Aorta (tissue), 5 donors: ENCODE measurements around the gene RAB3A. TPM values are rescaled to one million over a fixed set of nuclear protein-coding genes. Genes with fewer than 3 reads are reported as not detected.

ENCODE experiments used
- ATAC-seq: fragments of 200-7000 bp; cut with Tn5 transposase; one replicate; pipeline ENCODE4 v1.9.1; 2022; ENCODE audit warnings: moderate library complexity; ENCODE audit not compliant: low FRiP score
- DNase-seq, 2 donors: peaks; one replicate each; pipeline ENCODE4 v3.0.0-alpha.2; 2020
- H3K27ac ChIP-seq, 2 donors: one replicate each; pipeline ENCODE4 v1.5.1; 2013; ENCODE audit warnings: low read length in 2 of 2, mild to moderate bottlenecking in 2 of 2, moderate library complexity in 2 of 2, control low read depth in 1 of 2, inconsistent platforms in 1 of 2, low read depth in 1 of 2
- H3K27me3 ChIP-seq, 2 donors: one replicate each; pipeline ENCODE4 v1.6.1; 2013; ENCODE audit warnings: control low read depth in 1 of 2, low read length in 1 of 2, mild to moderate bottlenecking in 1 of 2, moderate library complexity in 1 of 2; ENCODE audit not compliant: insufficient read depth in 2 of 2, control insufficient read depth in 1 of 2
- H3K36me3 ChIP-seq, 2 donors: one replicate each; pipeline ENCODE4 v1.6.1; 2013; ENCODE audit warnings: control low read depth in 1 of 2, low read length in 1 of 2, mild to moderate bottlenecking in 1 of 2; ENCODE audit not compliant: insufficient read depth in 2 of 2, control insufficient read depth in 1 of 2
- H3K4me1 ChIP-seq, 2 donors: one replicate each; pipeline ENCODE4 v1.6.1; 2013; ENCODE audit warnings: low read length in 2 of 2, control low read depth in 1 of 2, mild to moderate bottlenecking in 1 of 2, moderate library complexity in 1 of 2; ENCODE audit not compliant: insufficient read depth in 2 of 2, control insufficient read depth in 1 of 2
- H3K4me3 ChIP-seq, 2 donors: one replicate each; pipeline ENCODE4 v1.5.1; 2013; ENCODE audit warnings: low read length in 2 of 2, control low read depth in 1 of 2, mild to moderate bottlenecking in 1 of 2
- H3K9me3 ChIP-seq: one replicate; pipeline ENCODE4 v1.6.1; 2013; ENCODE audit warnings: mild to moderate bottlenecking, low read length; ENCODE audit not compliant: control insufficient read depth
- WGBS, 2 donors: extraction: QIAGEN DNeasy Blood & Tissue Kit; methylation state at CpG; one replicate each; pipeline ENCODE4 v1.1.7; 2013; 5-methylcytosine and 5-hydroxymethylcytosine counted together
- intact Hi-C, 2 donors: fragments of 100-400 bp; cut with DNase I; formaldehyde crosslinking; loops; one replicate each; pipeline versions ENCODE4 v1.14.2 to v1.15.0; 2022
- polyA plus RNA-seq, 2 donors: library from polyadenylated mRNA; stranded (reverse); fragments of 200-250 nt; gene quantifications; one replicate each; pipeline ENCODE4 v1.2.3, GENCODE V29; 2013
- total RNA-seq, 2 donors: library from RNA; stranded (reverse); fragmentation: NEBNext Ultra II Directional; extraction: Animal tissue kit (Norgen Biotek cat#: 25700); gene quantifications; one replicate each; pipeline ENCODE4 v1.2.1, GENCODE V29; 2021
- donor health status: healthy with polysubstance abuse.
- donor health status: Bipolar disorder and iron deficiency.
- donor health status: DM: no; HTN: no; CAD: no.
- donor health status: DM: no; HTN: no; CAD: no.
- donor health status: DM: yes; HTN: yes; CAD: no.

RAB3A gene
- total and polyA plus RNA-seq, 4 donors: 2.1 to 3.8 (median 3.0) TPM

- no peak for ATAC-seq
- Histone ChIP-seq H3K36me3 (no peaks in the 10 kb centered on the region), H3K4me1 (no peaks in the 10 kb centered on the region), H3K4me3 (no peak within 1 kb of the TSS), H3K27ac (no peak within 1 kb of the TSS), H3K9me3 (no peaks in the 10 kb centered on the region), H3K27me3 (no peaks in the 10 kb centered on the region)
- intact Hi-C loops: no loop called here
- WGBS, 2 donors: 6 to 8% methylated on average over 51 of the region's 51 CpGs
- peak in 1 of 2 donors; percentile 56 for DNase-seq
Observed at GRCh38 chr19:18225702-18226468, 22.0 kb upstream of the RAB3A start, which contains the start of gene PDE4C. Gene PDE4C, minus strand, starts transcription at chr19:18226438. Its CDS starts 23 bp downstream, at chr19:18226415.

GRCh38 chr19:18225355-18225701 lies 21.5 kb upstream of the RAB3A start:
- H3K4me1 ChIP-seq: no peaks in the 10 kb centered on the region
- H3K27me3 ChIP-seq: no peaks in the 10 kb centered on the region
- no peak overlapping the region for H3K4me3 ChIP-seq
- no peaks in the 10 kb centered on the region for H3K36me3 ChIP-seq
- H3K27ac ChIP-seq: no peak overlapping the region
- no peaks in the 10 kb centered on the region for H3K9me3 ChIP-seq
- DNase-seq: no peak
- no peak for ATAC-seq
- 12 to 17% methylated on average over 16 of the region's 16 CpGs for WGBS, 2 donors
- intact Hi-C loops: no loop called here

GRCh38 chr19:18224525-18225354 lies 20.9 kb upstream of the RAB3A start:
- Histone ChIP-seq H3K27ac (no peak overlapping the region), H3K4me3 (no peak overlapping the region), H3K36me3 (no peaks in the 10 kb centered on the region), H3K27me3 (no peaks in the 10 kb centered on the region), H3K4me1 (no peaks in the 10 kb centered on the region), H3K9me3 (no peaks in the 10 kb centered on the region)
- WGBS, 2 donors: 1% methylated on average over 76 to 81 of the region's 81 CpGs
- ATAC-seq (peak; percentile 99), DNase-seq (peak; percentile 99 to 100)
- intact Hi-C loops: no loop called here

- H3K27me3 ChIP-seq: no peaks in the 10 kb centered on the region
- intact Hi-C loops: no loop called here
Observed at GRCh38 chr19:18223860-18224524, 20.1 kb upstream of the RAB3A start.

GRCh38 chr19:18221815-18222725 lies 18.2 kb upstream of the RAB3A start:
- Histone ChIP-seq H3K4me3 (no peak overlapping the region), H3K36me3 (no peaks in the 10 kb centered on the region), H3K27ac (no peak overlapping the region), H3K4me1 (no peaks in the 10 kb centered on the region), H3K27me3 (no peaks in the 10 kb centered on the region), H3K9me3 (no peaks in the 10 kb centered on the region)
- intact Hi-C loops: no loop called here
- ATAC-seq (no peak), DNase-seq (no peak)
- WGBS, 2 donors: 87 to 89% methylated on average over 23 to 25 of the region's 25 CpGs

More at GRCh38 chr19:18223860-18224524, 20.1 kb upstream of the RAB3A start:
- H3K9me3 ChIP-seq: no peaks in the 10 kb centered on the region
- H3K4me1 ChIP-seq: no peaks in the 10 kb centered on the region
- H3K27ac ChIP-seq: no peak overlapping the region
- 6 to 8% methylated on average over 39 of the region's 39 CpGs for WGBS, 2 donors
- no peaks in the 10 kb centered on the region for H3K36me3 ChIP-seq
- no peak overlapping the region for H3K4me3 ChIP-seq
- DNase-seq (peak in 1 of 2 donors; percentile 83), ATAC-seq (no peak)

- H3K4me1 ChIP-seq: no peaks in the 10 kb centered on the region
- no peak overlapping the region for H3K4me3 ChIP-seq
- no peaks in the 10 kb centered on the region for H3K9me3 ChIP-seq
- intact Hi-C loops: no loop called here
- ATAC-seq (no peak), DNase-seq (no peak)
- H3K27me3 ChIP-seq: no peaks in the 10 kb centered on the region
- H3K27ac ChIP-seq: no peak overlapping the region
- no peaks in the 10 kb centered on the region for H3K36me3 ChIP-seq
- WGBS, 2 donors: 8 to 9% methylated on average over 22 to 33 of the region's 33 CpGs
Observed at GRCh38 chr19:18220632-18221275, 16.9 kb upstream of the RAB3A start.

GRCh38 chr19:18219911-18220631 lies 16.2 kb upstream of the RAB3A start:
- H3K27me3 ChIP-seq: no peaks in the 10 kb centered on the region
- no peaks in the 10 kb centered on the region for H3K36me3 ChIP-seq
- no peak overlapping the region for H3K4me3 ChIP-seq
- DNase-seq: no peak
- no peak for ATAC-seq
- no peaks in the 10 kb centered on the region for H3K4me1 ChIP-seq
- WGBS, 2 donors: 56 to 62% methylated on average over 28 of the region's 28 CpGs
- intact Hi-C loops: loop anchor here in 1 of 2 donors (10.0 kb wide), 1 partner anchor 115 kb away; no protein-coding TSS in a partner anchor
- H3K27ac ChIP-seq: no peak overlapping the region
- no peaks in the 10 kb centered on the region for H3K9me3 ChIP-seq
